ENCODE measurements around the gene ANXA4.

- TF ChIP-seq CREB1 (IDR thresholded peaks at IDR 0.05; ENCODE audit: low read depth) (no peak), EGR1 (IDR thresholded peaks at IDR 0.05) (no peak), TEAD4 (IDR thresholded peaks at IDR 0.05) (no peak), YY1 (IDR thresholded peaks at IDR 0.05; ENCODE audit: low read depth) (no peak), EP300 (IDR thresholded peaks at IDR 0.05; ENCODE audit: borderline replicate concordance) (no peak), CEBPB (IDR thresholded peaks at IDR 0.05) (no peak), REST (IDR thresholded peaks at IDR 0.05; ENCODE audit: low read depth) (no peak), RAD21 (IDR thresholded peaks at IDR 0.05; ENCODE audit: low read depth) (no peak), MAX (IDR thresholded peaks at IDR 0.05) (no peak), FOXM1 (IDR thresholded peaks at IDR 0.05; ENCODE audit: borderline replicate concordance, low read depth) (no peak), TCF12 (IDR thresholded peaks at IDR 0.05; ENCODE audit: low read depth) (no peak), TAF1 (IDR thresholded peaks at IDR 0.05; ENCODE audit: low read depth) (no peak), ZBTB7A (IDR thresholded peaks at IDR 0.05; ENCODE audit: low read depth) (no peak)
Measured at GRCh38 chr2:69740502-69740951, 1.4 kb upstream of the ANXA4 start.

Measured in Ishikawa (cell line).